Measurements from ENCODE around the gene WDR72.
"Not testable (repeated sequence)": the region's sequence is repeated elsewhere in the genome, so short reads cannot be mapped to it uniquely, and the experiment has no call there.

Gene WDR72

DNA sequence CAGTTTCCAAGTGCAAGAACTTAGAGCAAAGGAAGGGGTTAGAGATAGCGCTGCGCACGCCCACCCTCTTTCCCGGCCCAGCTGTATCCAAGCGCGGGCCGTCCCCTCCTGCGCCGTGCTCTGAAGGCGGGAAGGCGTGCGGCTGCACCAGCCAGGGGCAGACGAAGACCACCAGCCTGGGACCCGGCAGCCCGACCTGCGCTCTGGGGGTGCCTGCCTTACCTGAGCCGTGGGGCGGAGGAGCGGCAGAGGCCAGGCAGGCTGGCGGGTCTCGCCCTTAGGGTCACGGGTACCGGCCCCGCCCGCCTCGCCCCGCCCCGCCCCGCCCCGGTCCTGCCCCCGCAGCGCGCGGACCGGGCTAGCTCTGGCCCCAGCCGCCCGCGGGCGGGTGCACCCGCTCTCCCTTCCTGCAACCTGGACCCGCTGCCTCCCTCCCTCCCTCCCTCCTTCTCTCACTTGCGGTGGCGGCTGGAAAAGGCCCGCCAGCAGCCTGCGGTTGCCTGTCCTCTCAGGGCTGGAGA is at the start of gene WDR72:
WDR72 (minus strand) TSS at position 253 of the 521 bp plus-strand sequence. CDS start 26,514 bp downstream, outside the sequence.
- DNase-seq = no peak

DNA sequence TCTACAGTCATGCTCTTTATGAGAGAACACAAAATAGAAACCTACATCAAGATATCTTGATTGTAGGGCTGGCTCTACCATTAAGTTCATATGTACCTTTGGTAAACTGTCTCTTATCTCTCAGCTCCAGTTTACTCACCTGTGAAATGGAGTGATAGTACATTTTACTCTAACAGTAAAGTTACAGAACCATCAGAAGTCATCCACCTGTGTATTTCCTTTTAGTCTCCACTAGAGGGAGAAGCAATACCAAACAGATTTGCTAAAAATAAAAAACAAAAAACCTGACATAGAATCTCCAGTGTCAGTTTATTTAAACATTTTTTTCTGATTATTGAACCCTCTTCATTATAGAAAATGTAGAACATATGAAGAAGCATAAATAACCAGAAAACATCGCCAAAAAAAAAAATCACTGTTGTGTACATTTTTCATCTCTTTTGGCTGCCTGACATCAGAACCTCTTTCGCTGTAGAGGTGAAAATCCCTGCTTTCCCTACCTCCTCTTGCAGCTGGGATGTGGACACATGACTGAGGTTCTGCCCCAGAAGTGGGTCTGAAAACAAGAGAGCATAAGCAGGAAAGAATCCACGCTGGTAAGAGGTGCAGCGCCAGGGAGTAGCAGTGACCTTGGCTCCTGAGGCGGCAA is 48.7 kb upstream of the WDR72 start:
- DNase-seq = no peak

DNA sequence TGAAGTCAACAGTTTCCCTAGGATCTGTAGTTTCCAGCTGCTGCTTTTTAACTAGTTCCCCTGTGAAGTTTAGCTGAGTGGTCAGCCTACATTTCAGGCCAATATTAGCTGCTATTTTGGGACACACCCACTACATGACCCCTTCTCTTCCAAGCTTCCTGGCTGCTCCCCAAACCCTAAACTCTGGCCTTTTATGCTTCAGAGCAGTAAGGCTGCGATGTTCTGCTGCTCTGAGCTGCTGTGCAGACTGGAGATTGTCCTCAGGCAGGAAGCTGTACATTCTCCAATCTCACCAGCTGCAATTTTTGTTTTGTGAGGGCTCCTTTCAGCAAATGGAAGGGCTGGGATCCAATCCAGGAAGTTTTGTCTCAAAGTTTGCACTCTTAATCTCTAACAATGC is 48.0 kb upstream of the WDR72 start:
- DNase-seq = no peak

DNA sequence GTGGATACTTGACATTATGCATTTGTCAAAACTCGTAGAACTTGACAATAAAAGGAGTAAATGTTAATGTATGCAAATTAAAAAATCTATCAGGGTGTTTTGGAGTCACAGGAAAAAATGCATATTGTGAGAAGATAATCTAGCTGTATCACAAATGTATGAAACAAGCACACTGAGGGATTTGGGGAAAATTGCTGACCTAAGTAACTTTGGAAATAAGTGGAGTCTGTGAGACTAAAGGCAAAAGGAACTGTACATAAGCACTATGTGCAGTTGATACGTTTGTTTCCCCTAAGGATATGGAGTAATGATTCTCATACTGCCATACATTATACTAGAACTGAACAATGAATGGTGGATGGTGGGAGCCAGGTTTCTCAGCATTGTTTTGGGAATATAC is 43.2 kb upstream of the WDR72 start:
- no peak for DNase-seq

DNA sequence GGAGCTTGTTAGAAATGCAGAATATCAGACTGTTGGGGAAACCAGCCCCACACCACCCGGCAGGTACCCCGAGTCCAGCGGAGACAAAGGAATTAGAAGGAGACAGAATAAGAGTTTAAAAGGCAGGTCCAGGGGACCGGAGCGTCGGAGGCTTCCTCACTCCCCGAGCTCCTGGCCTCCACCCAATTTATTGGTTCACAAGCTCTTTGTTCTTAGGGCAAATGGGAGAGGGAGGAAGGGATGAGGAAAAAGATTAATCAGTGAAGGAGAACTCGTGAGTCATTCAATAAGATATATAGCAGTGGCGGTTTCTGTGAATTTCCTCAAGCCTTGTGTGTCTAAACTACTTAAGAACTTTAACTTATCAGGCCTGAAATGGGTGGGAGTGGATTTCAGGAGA is 32.1 kb upstream of the WDR72 start:
- no peak for DNase-seq

DNA sequence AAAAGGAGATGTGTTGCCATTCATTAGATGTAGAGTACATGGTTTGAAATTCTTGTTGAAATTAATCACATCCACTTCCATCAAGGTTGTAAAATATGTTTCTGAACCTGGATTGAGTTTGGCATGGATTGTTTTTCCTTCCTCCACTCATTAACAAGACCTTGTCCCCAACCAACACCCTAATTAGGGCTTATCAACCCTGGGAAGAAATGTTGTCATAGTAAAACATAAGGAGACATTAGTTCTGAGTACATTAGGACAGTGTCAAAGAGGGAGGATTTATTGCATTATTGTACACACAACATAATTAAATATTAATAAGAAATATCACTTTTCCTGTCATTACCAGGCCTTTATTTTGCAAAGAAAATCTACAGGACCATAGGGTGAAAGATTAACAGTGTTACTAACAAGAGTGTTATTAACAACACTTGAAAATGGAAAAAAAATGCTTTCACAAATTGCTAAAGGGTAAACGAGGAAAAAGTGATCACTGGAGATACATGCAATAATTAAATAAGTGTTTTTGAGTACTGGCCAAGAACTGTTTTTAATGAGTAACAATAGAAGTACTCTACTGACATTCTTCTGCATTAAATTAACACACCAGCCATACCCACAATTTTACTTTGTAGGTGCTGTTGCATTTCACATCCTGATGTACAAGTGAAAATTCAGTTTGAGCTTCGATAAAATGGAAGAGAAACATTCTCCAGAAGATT is 30.4 kb upstream of the WDR72 start:
- DNase-seq = no peak

DNA sequence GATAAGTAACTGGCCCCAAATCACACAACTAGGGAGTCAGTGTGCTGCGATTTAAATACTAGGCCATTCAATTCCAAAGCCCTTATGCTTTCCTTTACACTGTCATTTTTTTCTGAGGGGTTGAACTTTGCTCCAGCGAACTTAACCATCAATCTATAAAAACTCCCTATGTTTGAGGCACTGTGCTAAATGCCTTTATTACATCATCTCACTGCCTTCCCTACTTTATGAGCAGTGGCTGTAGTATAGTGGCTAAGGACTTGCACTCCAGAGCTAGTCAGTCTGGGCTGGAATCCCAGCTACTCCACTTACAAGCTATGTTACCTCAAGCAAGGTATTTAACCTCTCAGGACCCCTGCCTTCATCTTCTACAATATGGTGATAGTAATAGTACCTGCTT is 26.9 kb upstream of the WDR72 start:
- no peak for DNase-seq

DNA sequence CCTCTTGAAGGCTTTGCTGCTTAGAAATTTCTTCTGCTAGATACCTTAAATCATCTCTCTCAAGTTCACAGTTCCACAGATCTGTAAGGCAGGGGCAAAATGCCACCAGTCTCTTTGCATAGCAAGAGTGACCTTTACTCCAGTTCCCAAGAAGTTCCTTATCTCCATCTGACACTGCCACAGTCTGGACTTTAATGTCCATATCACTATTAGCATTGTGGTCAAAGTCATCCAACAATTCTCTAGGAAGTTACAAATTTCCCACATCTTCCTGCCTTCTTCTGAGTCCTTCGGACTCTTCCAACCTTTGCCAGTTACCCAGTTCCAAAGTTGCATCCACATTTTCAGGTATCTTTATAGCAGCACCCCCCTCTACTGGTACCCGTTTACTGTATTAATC is 25.8 kb upstream of the WDR72 start:
- DNase-seq = not testable (repeated sequence)

DNA sequence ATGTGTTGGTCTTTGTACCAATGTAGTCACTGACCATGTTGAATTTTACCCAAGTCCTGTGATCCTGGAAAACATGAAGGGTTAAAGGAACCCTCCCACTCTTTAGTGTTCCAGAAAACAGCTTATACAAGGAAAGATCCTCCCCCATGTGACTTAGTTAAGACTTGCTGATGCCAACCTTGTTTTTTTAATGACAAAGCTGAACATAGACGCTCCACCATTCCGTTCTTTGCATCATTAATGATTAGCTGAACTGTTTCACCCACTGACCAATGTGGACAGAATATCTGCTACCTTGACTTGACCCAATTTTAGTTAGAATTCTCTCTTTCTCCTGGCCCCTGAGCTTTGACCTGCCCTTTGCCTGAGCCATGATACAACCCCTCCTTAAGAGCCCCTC is 3.5 kb upstream of the WDR72 start:
- no peak for DNase-seq

DNA sequence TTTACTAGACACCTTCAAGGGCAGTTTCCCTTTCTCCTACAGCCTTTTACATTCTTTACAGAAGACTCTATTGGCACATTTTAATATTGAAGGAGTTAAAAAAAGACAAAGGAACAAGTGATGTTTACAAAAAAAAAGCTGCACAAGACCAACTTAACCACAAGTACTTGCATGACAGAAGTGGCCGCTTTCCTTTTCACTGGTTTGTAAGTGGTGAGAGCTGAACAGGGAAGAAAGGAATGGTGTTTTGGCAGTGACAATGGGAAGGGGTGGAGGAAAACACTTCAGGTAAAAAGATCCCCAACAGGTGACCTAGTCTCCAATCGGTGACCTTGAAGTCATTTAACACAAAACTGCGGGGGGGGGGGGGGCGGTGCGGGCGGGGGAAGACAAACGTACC is 1.1 kb downstream of the WDR72 start:
- DNase-seq = no peak

DNA sequence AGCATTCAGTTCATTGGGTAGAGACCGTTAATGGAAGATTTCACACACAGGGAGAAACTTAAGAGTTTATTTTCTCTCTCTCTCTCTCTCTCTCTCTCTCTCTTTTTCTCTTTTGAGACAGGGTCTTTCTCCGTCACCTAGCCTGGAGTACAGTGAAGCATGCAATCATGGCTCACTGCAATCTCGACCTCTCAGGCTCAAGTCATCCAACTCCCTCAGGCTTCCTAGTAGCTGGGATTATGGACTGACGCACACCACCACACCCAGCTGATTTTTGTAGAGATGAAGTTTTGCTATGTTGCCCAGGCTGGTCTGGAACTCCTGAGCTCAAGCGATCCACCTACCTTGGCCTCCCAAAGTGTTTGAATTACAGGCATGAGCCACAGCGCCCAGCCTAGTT is 1.6 kb downstream of the WDR72 start:
- DNase-seq = no peak

DNA sequence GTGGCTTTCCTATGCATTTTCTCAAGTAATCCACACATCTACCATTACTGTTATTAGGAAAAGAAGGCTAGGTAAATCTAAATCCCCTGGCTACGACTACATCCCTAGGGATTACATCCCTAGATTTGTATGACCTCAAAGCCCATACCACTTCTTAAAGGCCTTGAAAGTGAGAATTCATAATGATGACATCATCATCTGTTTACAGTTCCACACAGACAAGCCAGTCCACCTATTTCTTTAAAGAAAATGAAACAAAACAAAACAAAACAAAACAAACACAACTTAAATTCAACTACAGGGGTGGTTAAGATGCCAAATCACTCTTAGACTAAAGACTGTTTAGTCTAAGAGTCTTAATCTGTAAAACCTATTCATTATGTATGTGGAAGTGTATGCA is 5.7 kb downstream of the WDR72 start:
- DNase-seq = no peak

DNA sequence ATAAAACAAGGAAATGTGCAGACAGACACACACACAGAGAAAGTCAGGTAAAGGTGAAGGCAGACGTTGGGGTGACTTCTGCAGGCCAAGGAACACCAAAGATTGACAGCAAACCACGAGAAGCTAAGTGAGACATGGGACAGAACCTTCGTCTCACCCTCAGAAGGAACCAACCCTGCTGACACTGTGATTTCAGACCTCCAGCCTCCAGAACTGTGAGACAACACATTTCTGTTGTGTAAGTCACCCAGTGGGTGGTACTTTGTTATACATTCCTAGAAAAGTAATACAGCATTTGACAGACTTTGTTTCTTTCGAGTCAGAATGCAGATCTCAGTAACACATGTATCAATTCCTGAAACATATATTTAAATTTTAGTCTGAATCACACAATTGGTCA is 7.1 kb downstream of the WDR72 start:
- DNase-seq = no peak

DNA sequence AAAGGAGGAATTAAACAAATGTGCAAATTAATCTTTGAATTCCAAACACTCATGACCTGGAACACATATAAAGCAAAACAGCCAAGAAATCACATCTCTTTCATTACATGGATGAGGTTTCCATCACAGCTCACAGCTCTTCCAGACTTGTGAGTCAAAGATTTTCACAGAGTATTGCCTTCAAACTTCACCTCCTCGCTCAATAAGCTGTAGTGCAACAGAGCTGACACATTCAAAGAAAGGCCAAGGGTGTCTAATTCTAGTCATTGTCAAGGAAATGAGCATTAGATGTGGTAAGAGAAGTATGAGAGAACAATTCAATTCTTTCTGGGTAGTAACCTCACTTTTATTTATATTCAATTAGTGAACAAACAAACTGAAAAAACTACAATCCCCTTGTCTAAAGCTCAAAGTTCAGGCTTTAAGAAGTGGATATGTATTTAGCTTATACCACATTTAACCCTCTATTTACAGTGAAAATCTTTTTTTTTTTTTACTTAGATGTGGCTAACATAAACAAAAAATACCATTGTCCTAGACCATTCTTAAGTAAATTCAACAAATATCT is 11.9 kb downstream of the WDR72 start:
- no peak for DNase-seq

DNA sequence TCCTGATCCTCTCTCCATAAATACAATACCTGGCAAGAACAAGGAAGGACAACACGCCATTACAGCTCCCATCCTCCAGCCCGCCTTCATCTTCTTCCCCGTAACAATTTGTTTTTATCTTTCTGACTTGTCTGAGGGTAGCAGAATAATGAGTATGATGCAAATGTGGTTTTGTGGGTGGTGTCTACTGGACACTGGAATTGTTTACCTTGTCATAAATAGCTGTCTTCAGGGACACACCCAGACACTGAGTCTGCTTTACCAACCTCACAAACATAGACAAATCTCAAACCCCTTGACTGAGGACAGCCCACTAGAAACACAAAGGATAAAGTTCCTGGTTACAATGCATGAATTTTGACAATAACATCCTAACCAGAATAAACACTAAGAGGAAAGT is 13.4 kb downstream of the WDR72 start:
- no peak for DNase-seq

DNA sequence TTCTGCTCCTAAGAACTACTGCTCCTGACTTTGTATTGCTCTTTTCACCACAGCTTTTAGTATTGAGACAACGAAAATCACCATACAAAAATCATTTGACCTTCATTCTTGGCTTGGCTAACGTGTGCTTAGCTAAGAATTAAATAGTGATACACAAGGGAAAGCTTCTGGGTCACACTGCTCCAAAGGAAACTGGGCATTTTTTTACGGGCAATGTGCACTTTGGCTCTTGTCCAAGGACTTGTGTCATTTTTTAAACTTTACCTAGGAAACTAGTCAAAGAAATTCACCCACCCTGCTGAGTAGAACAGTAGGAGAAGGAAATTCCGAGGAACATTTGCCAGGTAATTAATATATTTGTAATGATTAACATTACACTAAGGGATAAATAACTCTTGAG is 19.8 kb downstream of the WDR72 start:
- no peak for DNase-seq

DNA sequence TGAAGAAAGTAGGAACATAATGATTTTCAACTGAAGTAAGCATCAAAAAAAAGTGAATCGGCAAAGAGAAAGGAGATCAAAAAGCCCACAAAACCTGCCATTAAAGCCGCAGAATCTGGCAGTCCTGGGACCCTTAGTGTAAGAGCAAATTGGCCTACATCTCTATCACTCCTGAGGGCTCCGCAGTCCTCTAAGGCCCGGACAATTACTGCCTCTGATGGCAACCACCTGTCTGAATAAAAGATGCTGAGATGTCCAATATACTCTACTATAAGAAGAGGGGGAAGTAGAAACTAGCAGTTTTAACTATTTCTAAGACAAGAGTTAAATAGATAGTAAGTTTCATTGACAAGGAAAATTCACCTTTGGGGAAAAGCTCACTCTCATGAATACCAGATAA is 20.3 kb downstream of the WDR72 start:
- DNase-seq = no peak

DNA sequence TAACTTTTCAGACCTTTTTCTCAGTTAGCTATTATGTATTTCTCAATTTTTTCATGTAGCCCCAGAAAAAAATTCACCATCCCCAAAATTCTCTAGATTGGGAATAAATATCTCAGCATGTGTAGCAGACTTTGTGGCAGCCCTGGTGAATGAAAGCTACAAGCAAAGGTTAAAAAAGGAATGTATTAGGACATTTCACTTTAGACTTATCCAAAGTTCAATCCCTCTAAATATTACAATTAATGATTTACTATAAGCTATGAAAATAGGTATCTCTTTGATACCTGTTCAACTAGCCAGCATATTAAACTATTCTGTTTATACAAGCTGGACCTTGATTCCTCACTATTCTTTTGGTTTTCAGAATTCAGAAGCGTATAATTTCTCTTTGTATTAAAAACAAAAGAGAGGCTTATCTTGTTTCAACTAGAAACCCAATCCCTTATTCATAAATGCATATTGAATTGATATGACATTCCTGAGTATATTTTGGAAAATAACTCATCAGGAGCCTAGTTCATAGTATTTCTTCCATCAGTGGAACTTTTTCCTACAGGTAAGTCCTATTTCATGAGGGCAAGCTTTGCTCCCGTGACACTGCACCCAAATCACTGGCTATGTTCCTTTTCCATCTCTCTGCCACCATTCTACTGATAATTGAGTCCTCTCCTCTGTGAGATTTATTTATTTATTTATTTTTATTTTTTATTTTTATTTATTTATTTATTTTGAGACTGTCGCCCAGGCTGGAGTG is 38.0 kb downstream of the WDR72 start:
- no peak for DNase-seq

DNA sequence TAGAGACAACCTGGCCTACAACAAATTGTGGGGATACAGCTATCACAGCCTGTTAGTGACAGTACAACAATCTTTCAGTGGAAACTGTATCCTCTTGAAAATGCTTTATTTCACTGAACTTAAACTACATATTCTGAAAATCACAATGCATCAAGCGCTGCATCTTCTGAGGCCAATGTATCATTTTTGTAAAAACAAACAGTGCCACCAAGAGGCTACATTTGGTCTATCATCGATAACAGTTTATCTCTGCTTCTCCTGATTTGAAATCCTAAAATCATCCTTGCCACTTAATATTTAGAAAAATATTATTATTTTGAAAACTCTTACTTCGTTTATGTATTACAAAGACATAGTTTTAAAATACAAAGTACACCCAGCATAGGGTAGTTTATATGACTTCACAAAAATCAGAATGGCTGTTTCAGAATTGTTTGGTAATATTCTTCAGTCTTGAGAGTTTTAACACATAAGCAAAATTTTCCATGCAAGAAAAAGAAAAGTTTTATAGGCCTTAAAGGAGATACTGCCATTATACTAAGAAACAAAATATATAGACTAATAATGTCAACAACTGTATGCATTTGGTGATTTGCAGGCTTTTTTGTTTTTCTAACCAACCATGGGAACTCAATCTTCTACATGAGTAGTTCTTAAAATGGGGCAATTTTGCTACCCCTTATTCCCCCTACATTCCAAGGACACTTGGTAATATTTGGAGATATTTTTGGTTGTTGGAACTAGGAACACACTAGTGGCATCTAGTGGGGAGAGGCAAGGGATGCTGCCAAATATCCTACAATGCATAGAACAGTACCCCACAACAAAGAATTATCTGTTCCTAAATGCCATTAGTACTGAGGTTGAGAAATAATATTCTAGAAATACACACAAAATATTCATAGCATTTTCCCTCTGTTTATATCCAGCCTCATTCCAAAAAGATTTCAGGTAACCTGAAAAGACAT is 42.3 kb downstream of the WDR72 start:
- no peak for DNase-seq

DNA sequence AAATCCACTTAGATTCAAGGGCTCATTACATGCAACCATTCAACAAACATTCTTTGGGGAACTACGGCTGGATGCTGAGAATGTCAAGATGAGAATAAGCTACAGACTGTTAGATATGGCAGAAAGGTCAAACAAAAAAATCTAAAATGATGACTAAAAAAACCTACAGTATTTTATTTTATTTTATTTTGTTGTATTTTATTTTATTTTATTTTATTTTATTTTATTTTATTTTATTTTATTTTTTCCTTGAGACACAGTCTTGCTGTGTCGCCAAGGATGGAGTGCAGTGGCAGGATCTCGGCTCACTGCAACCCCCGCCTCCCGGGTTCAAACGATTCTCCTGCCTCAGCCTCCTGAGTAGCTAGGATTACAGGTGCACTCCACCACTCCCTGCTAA is 46.2 kb downstream of the WDR72 start:
- DNase-seq = no peak

DNA sequence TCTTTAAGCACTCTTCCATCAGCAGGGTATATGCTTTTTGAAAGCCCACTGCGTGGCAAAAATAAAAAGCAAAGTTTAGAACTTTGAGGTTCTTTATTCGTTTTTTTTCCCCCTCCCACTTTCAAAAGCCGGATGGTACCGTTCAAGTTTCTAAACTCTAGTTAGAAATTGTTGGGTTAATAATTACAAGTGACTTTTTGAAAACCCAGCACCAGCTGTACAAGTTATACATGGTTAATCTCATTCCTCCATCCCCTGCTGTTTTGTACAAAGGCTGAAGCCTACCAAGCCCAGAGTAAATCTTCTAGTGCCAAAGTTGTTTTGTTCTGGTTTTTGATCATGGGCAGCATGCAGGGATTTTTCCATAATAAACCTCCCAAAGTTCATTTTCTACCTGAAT is 48.6 kb downstream of the WDR72 start:
- no peak for DNase-seq

DNA sequence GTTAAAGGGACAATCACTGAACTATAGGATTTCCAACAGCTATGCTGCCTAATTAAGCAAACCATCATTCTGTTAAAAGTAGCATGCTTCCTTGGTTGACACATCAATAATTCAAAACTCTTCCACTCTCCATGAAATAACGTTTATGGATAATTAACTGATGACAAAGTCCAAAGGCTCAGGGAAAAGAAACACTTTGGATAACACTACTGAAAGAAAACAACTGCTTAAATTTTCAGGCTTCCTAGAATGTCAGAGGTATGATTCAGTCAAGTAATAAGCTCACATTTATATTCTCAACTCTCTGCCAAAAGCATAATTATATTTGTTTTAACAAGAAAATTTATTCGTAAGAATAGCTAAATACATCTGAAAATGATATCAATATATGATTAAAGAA is 49.6 kb downstream of the WDR72 start:
- no peak for DNase-seq
